Liver (tissue), 9 donors: ENCODE data around the gene CDC27. TPM values are rescaled to one million over a fixed set of nuclear protein-coding genes. Genes with fewer than 3 reads are reported as not detected.
A peak's percentile ranks its signal among the peaks of the same experiment; 100 is the strongest.

ENCODE experiments used
- DNase-seq: peaks from one replicate; pipeline ENCODE4 v3.0.0-alpha.2; 2017; ENCODE audit warnings: low spot score
- H3K27ac ChIP-seq, 2 donors: one replicate each; pipeline ENCODE4 v1.7.0; 2013; ENCODE audit warnings: inconsistent platforms in 2 of 2, low read length in 2 of 2, control low read depth in 1 of 2, low read depth in 1 of 2, mild to moderate bottlenecking in 1 of 2
- H3K27me3 ChIP-seq, 4 donors: one replicate each; pipeline versions ENCODE4 v1.6.1 to v1.7.0; 2013; ENCODE audit warnings: low read length in 3 of 4, inconsistent platforms in 1 of 4, mild to moderate bottlenecking in 1 of 4, moderate library complexity in 1 of 4; ENCODE audit not compliant: control insufficient read depth in 4 of 4, insufficient read depth in 4 of 4
- H3K36me3 ChIP-seq, 4 donors: one replicate each; pipeline versions ENCODE4 v1.6.1 to v1.7.0; 2013; ENCODE audit warnings: low read length in 3 of 4, mild to moderate bottlenecking in 3 of 4, low read depth in 1 of 4, moderate library complexity in 1 of 4; ENCODE audit not compliant: control insufficient read depth in 4 of 4, insufficient read depth in 3 of 4
- H3K4me1 ChIP-seq, 4 donors: one replicate each; pipeline versions ENCODE4 v1.6.1 to v1.7.0; 2013; ENCODE audit warnings: low read length in 3 of 4, mild to moderate bottlenecking in 3 of 4, moderate library complexity in 1 of 4; ENCODE audit not compliant: control insufficient read depth in 4 of 4, insufficient read depth in 4 of 4
- H3K4me3 ChIP-seq, 3 donors: one replicate each; pipeline versions ENCODE4 v1.6.1 to v1.7.0; 2013; ENCODE audit warnings: low read length in 3 of 3, control low read depth in 1 of 3, low read depth in 1 of 3, mild to moderate bottlenecking in 1 of 3
- H3K9ac ChIP-seq, 2 donors: one replicate each; pipeline ENCODE4 v1.7.0; 2013; ENCODE audit warnings: low read length in 2 of 2, mild to moderate bottlenecking in 2 of 2, moderate library complexity in 2 of 2, control low read depth in 1 of 2, low read depth in 1 of 2
- H3K9me3 ChIP-seq, 4 donors: one replicate each; pipeline versions ENCODE4 v1.6.1 to v1.7.0; 2013; ENCODE audit warnings: low read length in 3 of 4; ENCODE audit not compliant: control insufficient read depth in 4 of 4
- ATF3 ChIP-seq: IDR thresholded peaks from 2 replicates; pipeline ENCODE4 v1.6.1; 2016; ENCODE audit warnings: antibody characterized with exemption
- CTCF ChIP-seq: fragments of 150-350 bp; IDR thresholded peaks from 2 replicates; pipeline ENCODE4 v1.5.1; 2017; ENCODE audit warnings: improper control_type of control experiment, low read depth, low read length; ENCODE audit not compliant: missing input control
- EGR1 ChIP-seq, 2 donors: IDR thresholded peaks; 2 replicates each; pipeline ENCODE4 v1.6.1; 2016 to 2018; ENCODE audit warnings: antibody characterized with exemption in 2 of 2, low read depth in 2 of 2
- FOXA1 ChIP-seq: IDR thresholded peaks from 2 replicates; pipeline ENCODE4 v1.6.1; 2016; ENCODE audit warnings: antibody characterized with exemption
- FOXA2 ChIP-seq: IDR thresholded peaks from 2 replicates; pipeline ENCODE4 v1.6.1; 2016; ENCODE audit warnings: antibody characterized with exemption
- GABPA ChIP-seq, 2 donors: IDR thresholded peaks in 1 of 2; conservative IDR thresholded peaks in 1 of 2; 2 replicates each; pipeline ENCODE4 v1.6.1; 2016; ENCODE audit warnings: antibody characterized with exemption in 2 of 2, mild to moderate bottlenecking in 1 of 2, moderate library complexity in 1 of 2
- HNF4A ChIP-seq, 2 donors: conservative IDR thresholded peaks; 2 replicates each; pipeline ENCODE4 v1.6.1; 2016; ENCODE audit warnings: antibody characterized with exemption in 2 of 2, mild to moderate bottlenecking in 2 of 2
- HNF4G ChIP-seq: IDR thresholded peaks from 2 replicates; pipeline ENCODE4 v1.6.1; 2016; ENCODE audit warnings: antibody characterized with exemption
- JUND ChIP-seq, 2 donors: IDR thresholded peaks; 2 replicates each; pipeline ENCODE4 v1.6.1; 2016; ENCODE audit warnings: antibody characterized with exemption in 2 of 2
- MAX ChIP-seq: IDR thresholded peaks from 2 replicates; pipeline ENCODE4 v1.6.1; 2016; ENCODE audit warnings: antibody characterized with exemption
- NR2F2 ChIP-seq: IDR thresholded peaks from 2 replicates; pipeline ENCODE4 v1.6.1; 2016; ENCODE audit warnings: antibody characterized with exemption
- RAD21 ChIP-seq, 2 donors: IDR thresholded peaks; 2 replicates each; pipeline ENCODE4 v1.6.1; 2016; ENCODE audit warnings: antibody characterized with exemption in 2 of 2, mild to moderate bottlenecking in 2 of 2
- REST ChIP-seq: IDR thresholded peaks from 2 replicates; pipeline ENCODE4 v1.6.1; 2016; ENCODE audit warnings: antibody characterized with exemption, mild to moderate bottlenecking
- RXRA ChIP-seq, 2 donors: IDR thresholded peaks; 2 replicates each; pipeline ENCODE4 v1.6.1; 2017 to 2018; ENCODE audit warnings: antibody characterized with exemption in 2 of 2, mild to moderate bottlenecking in 1 of 2
- SP1 ChIP-seq: IDR thresholded peaks from 2 replicates; pipeline ENCODE4 v1.6.1; 2018; ENCODE audit warnings: antibody characterized with exemption, mild to moderate bottlenecking
- TAF1 ChIP-seq: conservative IDR thresholded peaks from 2 replicates; pipeline ENCODE4 v1.6.1; 2016; ENCODE audit warnings: antibody characterized with exemption, mild to moderate bottlenecking
- YY1 ChIP-seq: IDR thresholded peaks from 2 replicates; pipeline ENCODE4 v1.6.1; 2016; ENCODE audit warnings: antibody characterized with exemption, mild to moderate bottlenecking
- ZBTB33 ChIP-seq: IDR thresholded peaks from 2 replicates; pipeline ENCODE4 v1.6.1; 2016; ENCODE audit warnings: antibody characterized with exemption
- WGBS: extraction: QIAGEN DNeasy Blood & Tissue Kit; methylation state at CpG from one replicate; pipeline ENCODE4 v1.1.7; 2013; 5-methylcytosine and 5-hydroxymethylcytosine counted together
- polyA plus RNA-seq, 2 donors: library from polyadenylated mRNA; stranded (reverse) in 1 of 2; unstranded in 1 of 2; fragments of 200-250 nt in 1 of 2; fragments of >200 nt in 1 of 2; fragmentation: Nextera tagmentation in 1 of 2; extraction: Ambion mirVana in 1 of 2; gene quantifications; one replicate each; pipeline versions ENCODE4 v1.2.1 to v1.2.3, GENCODE V29; 2013 to 2015
- total RNA-seq, 2 donors: library from RNA; depleted of rRNA; stranded (reverse); fragments of >200 nt; gene quantifications; one replicate each; pipeline ENCODE4 v1.2.3, GENCODE V29; 2014
- donor health status: healthy.
- donor health status: healthy.
- donor health status: healthy.
- donor health status: healthy.
- donor health status: healthy.

The CDC27 gene
- total and polyA plus RNA-seq, 4 donors: 16.8 to 148 (median 27.1) TPM

- Histone ChIP-seq H3K27me3 (no peaks in the 10 kb centered on the region), H3K27ac (no peak overlapping the region), H3K4me3 (no peak overlapping the region), H3K9me3 (no peaks in the 10 kb centered on the region), H3K36me3 (no peaks in the 10 kb centered on the region), H3K4me1 (peaks cover 3 to 30% (median 17%) of the 10 kb centered on the region in 4 donors), H3K9ac (no peak overlapping the region)
- no peak for DNase-seq
- TF ChIP-seq GABPA (IDR thresholded peaks at IDR 0.05 in 1 of 2, conservative IDR thresholded peaks at IDR 0.05 in 1 of 2) (no peak), YY1 (no peak), CTCF (no peak), SP1 (no peak), ATF3 (no peak), HNF4G (no peak), EGR1 (IDR thresholded peaks at IDR 0.05; ENCODE audit: low read depth in 2 of 2) (no peak), RXRA (IDR thresholded peaks at IDR 0.05) (no peak), TAF1 (no peak), MAX (no peak), RAD21 (IDR thresholded peaks at IDR 0.05) (no peak), JUND (IDR thresholded peaks at IDR 0.05) (no peak), FOXA2 (no peak), ZBTB33 (no peak), NR2F2 (no peak), FOXA1 (no peak), HNF4A (conservative IDR thresholded peaks at IDR 0.05) (no peak)
- WGBS: 95% methylated on average over 2 of the region's 2 CpGs
Observed at GRCh38 chr17:47227862-47228261, 38.8 kb upstream of the CDC27 start.

- Histone ChIP-seq H3K4me1 (peaks cover 3 to 26% (median 12%) of the 10 kb centered on the region in 4 donors), H3K9ac (no peak overlapping the region), H3K27ac (peak overlapping the region; percentile 65 to 69), H3K4me3 (no peak overlapping the region), H3K27me3 (no peaks in the 10 kb centered on the region), H3K9me3 (no peaks in the 10 kb centered on the region), H3K36me3 (no peaks in the 10 kb centered on the region)
- 98% methylated on average over 2 of the region's 2 CpGs for WGBS
- DNase-seq: no peak
- TF ChIP-seq GABPA (IDR thresholded peaks at IDR 0.05 in 1 of 2, conservative IDR thresholded peaks at IDR 0.05 in 1 of 2): no peak
- no peak for TF ChIP-seq RXRA (IDR thresholded peaks at IDR 0.05)
- TF ChIP-seq TAF1: no peak
- no peak for TF ChIP-seq YY1
- no peak for TF ChIP-seq REST
- TF ChIP-seq JUND (IDR thresholded peaks at IDR 0.05): no peak
- TF ChIP-seq MAX: no peak
- TF ChIP-seq SP1: no peak
- no peak for TF ChIP-seq HNF4G
- no peak for TF ChIP-seq RAD21 (IDR thresholded peaks at IDR 0.05)
- no peak for TF ChIP-seq HNF4A (conservative IDR thresholded peaks at IDR 0.05)
- no peak for TF ChIP-seq ATF3
- TF ChIP-seq CTCF: no peak
- TF ChIP-seq EGR1 (IDR thresholded peaks at IDR 0.05; ENCODE audit: low read depth in 2 of 2): no peak
- TF ChIP-seq FOXA2: no peak
- no peak for TF ChIP-seq NR2F2
Observed at GRCh38 chr17:47225911-47226688, 37.0 kb upstream of the CDC27 start.
